ENCODE measurements around the gene ZNF446. TPM values are rescaled to one million over a fixed set of nuclear protein-coding genes. Genes with fewer than 3 reads are reported as not detected.

The ZNF446 gene
- total and polyA plus RNA-seq, 2 donors (not counting 1 experiment from before 2014, with no cell fraction given) = 2.4 to 9.4 TPM

DNA sequence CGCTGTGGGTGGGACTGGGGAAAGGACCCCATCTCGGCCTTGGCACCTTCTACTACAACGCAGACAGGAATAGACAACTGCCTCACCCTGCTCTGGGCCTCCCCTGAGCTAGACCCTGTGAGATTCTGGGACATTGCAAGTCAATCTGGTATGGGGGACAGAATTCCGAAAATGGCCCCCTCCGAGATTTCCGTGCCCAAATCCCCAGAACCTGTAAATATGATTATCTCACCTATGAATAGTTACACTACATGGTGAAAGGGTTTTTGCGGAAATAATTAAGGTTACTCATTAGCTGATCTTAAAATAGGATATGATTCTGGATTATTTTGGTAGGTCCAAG, 44.1 kb downstream of the ZNF446 start:
- TF ChIP-seq EZH2 (IDR thresholded peaks at IDR 0.05; ENCODE audit: low read length, missing control alignments) = no peak
- TF ChIP-seq, protein P1, sequence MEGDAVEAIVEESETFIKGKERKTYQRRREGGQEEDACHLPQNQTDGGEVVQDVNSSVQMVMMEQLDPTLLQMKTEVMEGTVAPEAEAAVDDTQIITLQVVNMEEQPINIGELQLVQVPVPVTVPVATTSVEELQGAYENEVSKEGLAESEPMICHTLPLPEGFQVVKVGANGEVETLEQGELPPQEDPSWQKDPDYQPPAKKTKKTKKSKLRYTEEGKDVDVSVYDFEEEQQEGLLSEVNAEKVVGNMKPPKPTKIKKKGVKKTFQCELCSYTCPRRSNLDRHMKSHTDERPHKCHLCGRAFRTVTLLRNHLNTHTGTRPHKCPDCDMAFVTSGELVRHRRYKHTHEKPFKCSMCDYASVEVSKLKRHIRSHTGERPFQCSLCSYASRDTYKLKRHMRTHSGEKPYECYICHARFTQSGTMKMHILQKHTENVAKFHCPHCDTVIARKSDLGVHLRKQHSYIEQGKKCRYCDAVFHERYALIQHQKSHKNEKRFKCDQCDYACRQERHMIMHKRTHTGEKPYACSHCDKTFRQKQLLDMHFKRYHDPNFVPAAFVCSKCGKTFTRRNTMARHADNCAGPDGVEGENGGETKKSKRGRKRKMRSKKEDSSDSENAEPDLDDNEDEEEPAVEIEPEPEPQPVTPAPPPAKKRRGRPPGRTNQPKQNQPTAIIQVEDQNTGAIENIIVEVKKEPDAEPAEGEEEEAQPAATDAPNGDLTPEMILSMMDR (conservative IDR thresholded peaks at IDR 0.05 in 1 of 2, IDR thresholded peaks at IDR 0.05 in 1 of 2; ENCODE audit: low read depth in 1 of 2, low read length in 2 of 2) = no peak
- no peak for DNase-seq (ENCODE audit: low read depth in 2 of 2)
- Histone ChIP-seq H3K4me2 (ENCODE audit: extremely low read depth, insufficient read depth, low read length) (peak overlapping the region; percentile 99), H3K36me3 (ENCODE audit: control insufficient read depth, insufficient read depth, low read length) (peaks cover 9% of the 10 kb centered on the region), H3K4me3 (replicated peaks in 1 of 4; ENCODE audit: control extremely low read depth in 1 of 4, insufficient read depth in 1 of 4, low read depth in 3 of 4, low read length in 4 of 4) (peak overlapping the region; percentile 83 to 97 (median 92)), H4K20me1 (ENCODE audit: control insufficient read depth, extremely low read depth, insufficient read depth, low read length) (no peaks in the 10 kb centered on the region), H3K27me3 (ENCODE audit: control insufficient read depth, insufficient read depth, low read length) (no peaks in the 10 kb centered on the region), H3K4me1 (ENCODE audit: control insufficient read depth, extremely low read depth, insufficient read depth, low read length) (peaks cover 9% of the 10 kb centered on the region), H3K9me3 (ENCODE audit: control insufficient read depth, insufficient read depth, low read depth, low read length) (no peaks in the 10 kb centered on the region), H3K27ac (ENCODE audit: insufficient read depth, low read length) (peak overlapping the region; percentile 94), H2AFZ (ENCODE audit: low read length) (peak overlapping the region; percentile 92), H3K79me2 (ENCODE audit: control insufficient read depth, insufficient read depth, low read length) (peaks cover 33% of the 10 kb centered on the region), H3K9ac (ENCODE audit: insufficient read depth, low read length) (peak overlapping the region; percentile 95)

DNA sequence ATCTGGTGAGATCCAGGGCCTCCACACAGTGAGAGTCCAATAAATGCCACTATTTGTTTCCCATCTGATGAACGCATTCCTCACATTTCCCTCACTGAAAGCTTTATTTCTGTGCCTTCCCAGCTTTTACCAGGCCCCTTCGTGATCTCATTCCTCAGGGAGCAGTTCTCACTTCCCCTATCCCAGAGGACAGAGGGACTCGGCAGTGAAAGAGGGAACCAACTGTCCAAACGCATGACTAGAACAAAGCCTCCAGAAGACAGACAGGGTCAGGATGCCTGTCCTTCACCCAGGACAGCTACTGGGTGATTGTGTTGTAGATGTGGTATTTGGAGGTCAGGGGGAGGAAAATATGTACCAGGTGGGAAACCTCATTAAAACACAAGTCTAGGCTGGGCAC, 45.5 kb downstream of the ZNF446 start:
- no peak overlapping the region for H3K9ac ChIP-seq (ENCODE audit: insufficient read depth, low read length)
- H3K4me1 ChIP-seq (ENCODE audit: control insufficient read depth, extremely low read depth, insufficient read depth, low read length) = peaks cover 9% of the 10 kb centered on the region
- TF ChIP-seq, protein P1 (conservative IDR thresholded peaks at IDR 0.05 in 1 of 2, IDR thresholded peaks at IDR 0.05 in 1 of 2; ENCODE audit: low read depth in 1 of 2, low read length in 2 of 2) = no peak
- no peak for TF ChIP-seq EZH2 (IDR thresholded peaks at IDR 0.05; ENCODE audit: low read length, missing control alignments)
- no peak overlapping the region for H2AFZ ChIP-seq (ENCODE audit: low read length)
- H3K27me3 ChIP-seq (ENCODE audit: control insufficient read depth, insufficient read depth, low read length) = no peaks in the 10 kb centered on the region
- H3K36me3 ChIP-seq (ENCODE audit: control insufficient read depth, insufficient read depth, low read length) = peaks cover 9% of the 10 kb centered on the region
- no peaks in the 10 kb centered on the region for H4K20me1 ChIP-seq (ENCODE audit: control insufficient read depth, extremely low read depth, insufficient read depth, low read length)
- DNase-seq (ENCODE audit: low read depth in 2 of 2) = no peak
- H3K79me2 ChIP-seq (ENCODE audit: control insufficient read depth, insufficient read depth, low read length) = peaks cover 25% of the 10 kb centered on the region
- no peak overlapping the region for H3K4me3 ChIP-seq (replicated peaks in 1 of 4; ENCODE audit: control extremely low read depth in 1 of 4, insufficient read depth in 1 of 4, low read depth in 3 of 4, low read length in 4 of 4)
- no peak overlapping the region for H3K4me2 ChIP-seq (ENCODE audit: extremely low read depth, insufficient read depth, low read length)
- H3K9me3 ChIP-seq (ENCODE audit: control insufficient read depth, insufficient read depth, low read depth, low read length) = no peaks in the 10 kb centered on the region
- no peak overlapping the region for H3K27ac ChIP-seq (ENCODE audit: insufficient read depth, low read length)

DNA sequence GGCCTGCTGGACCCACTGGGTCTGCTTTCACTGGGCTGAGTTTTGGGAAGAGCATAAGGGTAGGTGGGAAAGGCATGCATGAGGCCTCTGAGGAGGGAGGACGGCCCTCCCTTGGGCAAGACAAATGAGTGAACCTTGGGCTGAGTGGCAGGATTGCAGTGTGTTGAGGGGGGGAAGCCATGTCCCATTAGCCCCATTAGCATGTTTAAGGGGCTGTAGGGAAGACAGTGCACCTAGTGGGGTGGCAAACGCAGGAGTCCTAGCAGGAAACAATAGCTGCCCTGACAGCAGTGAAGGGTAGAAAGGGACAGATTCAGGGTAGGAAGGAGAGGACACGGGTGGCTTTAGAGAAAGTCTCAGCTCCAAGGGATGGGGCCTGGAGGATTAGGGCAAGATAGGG, 46.6 kb downstream of the ZNF446 start:
- Histone ChIP-seq H3K9me3 (ENCODE audit: control insufficient read depth, insufficient read depth, low read depth, low read length) (no peaks in the 10 kb centered on the region), H3K4me1 (ENCODE audit: control insufficient read depth, extremely low read depth, insufficient read depth, low read length) (peaks cover 9% of the 10 kb centered on the region), H4K20me1 (ENCODE audit: control insufficient read depth, extremely low read depth, insufficient read depth, low read length) (no peaks in the 10 kb centered on the region), H2AFZ (ENCODE audit: low read length) (no peak overlapping the region), H3K27ac (ENCODE audit: insufficient read depth, low read length) (no peak overlapping the region), H3K9ac (ENCODE audit: insufficient read depth, low read length) (no peak overlapping the region), H3K4me2 (ENCODE audit: extremely low read depth, insufficient read depth, low read length) (no peak overlapping the region), H3K36me3 (ENCODE audit: control insufficient read depth, insufficient read depth, low read length) (no peaks in the 10 kb centered on the region), H3K27me3 (ENCODE audit: control insufficient read depth, insufficient read depth, low read length) (no peaks in the 10 kb centered on the region), H3K79me2 (ENCODE audit: control insufficient read depth, insufficient read depth, low read length) (peaks cover 14% of the 10 kb centered on the region), H3K4me3 (replicated peaks in 1 of 4; ENCODE audit: control extremely low read depth in 1 of 4, insufficient read depth in 1 of 4, low read depth in 3 of 4, low read length in 4 of 4) (no peak overlapping the region)
- no peak for DNase-seq (ENCODE audit: low read depth in 2 of 2)
- TF ChIP-seq, protein P1 (conservative IDR thresholded peaks at IDR 0.05 in 1 of 2, IDR thresholded peaks at IDR 0.05 in 1 of 2; ENCODE audit: low read depth in 1 of 2, low read length in 2 of 2) = no peak
- TF ChIP-seq EZH2 (IDR thresholded peaks at IDR 0.05; ENCODE audit: low read length, missing control alignments) = no peak
